GM12873 (cell line): ENCODE data around the gene IQCF5.

Experiments
- CTCF ChIP-seq: IDR thresholded peaks from 2 replicates; pipeline ENCODE4 v1.5.1; 2012; ENCODE audit warnings: low read depth, mild to moderate bottlenecking, moderate library complexity, low read length, control low read depth; ENCODE audit not compliant: insufficient read depth; ENCODE audit errors: missing control alignments

Gene IQCF5

GRCh38 chr3:51860703-51861665, 14.4 kb downstream of the IQCF5 start, which contains the start of gene IQCF2:
TSS of gene IQCF2 (plus strand) at chr3:51861615. CDS start at chr3:51861667, 52 bp downstream.
- no peak for TF ChIP-seq CTCF

- no peak for TF ChIP-seq CTCF
Observed at GRCh38 chr3:51845129-51845528, 30.3 kb downstream of the IQCF5 start.

- TF ChIP-seq CTCF = no peak
Observed at GRCh38 chr3:51836606-51837005, 38.8 kb downstream of the IQCF5 start.

- no peak for TF ChIP-seq CTCF
Observed at GRCh38 chr3:51830836-51831385, 44.5 kb downstream of the IQCF5 start.

GRCh38 chr3:51830345-51830744, 45.1 kb downstream of the IQCF5 start:
- no peak for TF ChIP-seq CTCF

GRCh38 chr3:51828297-51828696, 47.1 kb downstream of the IQCF5 start:
- no peak for TF ChIP-seq CTCF
